ENCODE measurements around the gene ZNF467. TPM values are rescaled to one million over a fixed set of nuclear protein-coding genes. Genes with fewer than 3 reads are reported as not detected.
A peak's percentile ranks its signal among the peaks of the same experiment; 100 is the strongest.

Gene ZNF467
- polyA plus RNA-seq, 4 donors, result 18.1 to 38.9 (median 26.1) TPM

DNA sequence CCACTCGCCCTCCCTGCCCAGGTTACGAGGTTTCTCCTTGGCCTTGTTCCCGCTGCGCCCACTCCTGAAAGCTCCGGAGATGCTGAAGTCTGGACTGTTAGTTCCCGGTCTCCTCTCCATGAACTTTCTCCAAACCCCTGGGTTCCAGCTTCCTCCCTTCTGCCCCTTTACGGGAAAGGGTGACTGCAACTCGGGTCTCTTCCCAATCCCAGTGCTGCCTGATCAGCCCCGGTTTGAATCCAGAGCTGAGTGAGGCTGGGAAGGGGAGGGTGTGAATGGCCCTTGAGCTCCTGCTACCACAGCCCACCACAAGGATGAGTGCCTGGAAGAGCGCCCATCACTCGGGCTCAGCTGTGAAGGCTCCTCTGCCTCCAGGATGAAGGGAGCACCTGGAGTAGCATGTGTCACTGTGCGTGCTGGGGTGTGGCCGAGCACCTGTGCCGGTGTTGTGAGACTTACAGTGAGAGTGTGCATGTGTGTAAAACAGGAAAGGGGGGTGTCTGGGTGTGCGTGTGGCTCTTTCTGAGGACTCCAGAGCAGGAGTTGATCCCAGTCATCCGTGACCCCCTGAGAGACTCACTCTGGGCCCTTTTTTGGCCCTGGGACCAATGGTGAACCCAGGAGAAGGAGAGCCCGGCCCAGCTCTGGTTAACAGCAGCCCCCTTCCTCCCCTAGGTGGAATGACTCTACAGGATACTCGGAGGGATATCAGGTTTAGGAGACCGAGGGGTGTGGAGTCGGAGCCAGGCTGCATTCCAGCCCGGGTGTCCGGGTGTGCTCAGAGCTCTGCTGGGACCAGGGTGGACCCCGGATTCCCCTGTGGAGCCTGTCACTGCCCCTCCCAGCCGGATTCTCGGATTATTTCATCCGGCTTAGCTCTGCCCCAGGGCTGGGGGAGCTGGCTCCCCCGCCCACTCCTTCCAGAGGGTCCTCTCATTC, 1.1 kb upstream of the ZNF467 start:
- no peak for DNase-seq (ENCODE audit: low read depth in 4 of 4, low spot score in 3 of 4)

- DNase-seq (ENCODE audit: low read depth in 4 of 4, low spot score in 3 of 4), result no peak
These were observed 393 bp downstream of the ZNF467 start for GRCh38 chr7:149772956-149773434.

DNA sequence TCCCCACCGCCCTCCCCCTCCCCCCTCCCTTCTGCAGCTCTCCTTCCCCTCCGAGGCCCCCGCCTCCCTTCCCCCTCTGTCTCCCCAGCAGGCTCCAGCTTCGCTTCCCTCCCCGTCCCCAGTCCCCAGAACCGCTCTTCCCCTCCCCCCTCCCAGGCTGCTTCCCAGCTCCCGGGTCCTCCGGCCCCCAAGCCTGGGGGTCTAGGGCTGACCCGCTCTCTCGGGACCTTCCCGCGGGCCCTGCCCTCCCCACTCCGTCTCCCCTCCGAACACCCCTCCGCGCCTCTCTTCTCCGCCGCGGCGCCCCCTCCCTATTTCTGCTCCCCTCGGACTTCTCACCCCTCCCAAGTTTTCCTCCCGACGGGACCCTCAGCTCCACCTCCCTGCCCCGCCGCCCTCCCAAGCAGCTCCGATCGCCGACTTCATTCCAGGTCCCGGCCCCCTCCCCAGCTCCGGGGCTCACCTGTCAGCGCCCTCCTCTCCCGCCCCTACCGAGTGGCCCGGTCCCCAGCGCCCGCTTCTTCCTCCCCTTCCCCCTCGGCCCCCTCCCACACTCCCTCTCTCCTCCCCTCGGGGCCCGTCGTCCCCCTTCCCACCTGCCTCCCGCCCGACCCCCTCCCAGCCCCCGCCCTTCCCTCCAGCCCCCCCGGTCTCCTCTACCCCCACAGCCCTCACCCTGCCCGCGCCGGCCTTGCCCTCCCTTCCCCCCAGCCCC, 990 bp downstream of the ZNF467 start:
- DNase-seq (ENCODE audit: low read depth in 4 of 4, low spot score in 3 of 4), result no peak

- DNase-seq (ENCODE audit: low read depth in 4 of 4, low spot score in 3 of 4), result peak; percentile 91 to 93 (median 92)
These were observed 1.6 kb downstream of the ZNF467 start for GRCh38 chr7:149771720-149772240.

DNA sequence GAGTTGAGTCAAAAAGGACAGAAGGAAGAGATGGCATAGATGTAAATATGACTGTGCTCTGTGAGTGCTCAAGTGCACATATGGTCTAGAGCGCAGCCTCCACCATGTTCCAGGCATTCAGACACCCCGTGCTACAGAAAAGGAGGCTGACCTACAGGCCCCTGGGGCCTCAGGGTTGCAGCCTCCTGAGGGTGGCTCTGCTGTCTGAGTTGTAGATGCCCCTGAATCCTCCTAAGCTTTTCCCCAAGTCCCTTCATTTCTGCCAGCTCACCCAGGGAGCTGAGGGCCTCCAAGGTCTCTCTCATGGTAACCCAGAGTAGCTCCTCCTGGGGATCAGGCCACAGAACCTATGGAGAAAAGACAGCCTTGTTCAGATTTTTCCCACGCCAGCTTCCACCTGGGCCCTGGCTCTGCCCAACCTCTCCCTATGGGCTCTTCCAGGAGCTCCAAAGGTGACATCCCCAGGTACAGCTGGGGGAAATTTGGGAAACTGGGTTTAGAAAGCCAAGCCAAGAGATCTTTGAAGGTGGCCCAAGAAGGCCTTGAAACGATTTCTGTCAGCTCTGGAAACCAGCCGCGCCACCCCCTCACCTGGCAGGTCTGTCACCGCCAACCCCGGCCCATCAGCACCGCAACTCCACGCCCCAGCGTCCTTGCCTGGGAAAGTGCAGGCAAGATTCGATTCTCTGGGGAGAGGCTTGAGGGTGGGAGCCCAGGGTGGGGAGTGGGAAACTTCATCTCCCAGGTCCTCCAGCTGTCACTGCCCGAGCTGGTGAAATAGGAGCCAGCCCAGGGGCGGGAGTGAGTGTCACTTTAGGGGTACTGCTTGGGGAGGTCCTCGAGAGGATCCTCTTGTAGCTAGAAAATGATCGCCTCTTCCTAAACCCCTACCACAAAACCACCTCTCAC, 2.4 kb downstream of the ZNF467 start:
- no peak for DNase-seq (ENCODE audit: low read depth in 4 of 4, low spot score in 3 of 4)

DNA sequence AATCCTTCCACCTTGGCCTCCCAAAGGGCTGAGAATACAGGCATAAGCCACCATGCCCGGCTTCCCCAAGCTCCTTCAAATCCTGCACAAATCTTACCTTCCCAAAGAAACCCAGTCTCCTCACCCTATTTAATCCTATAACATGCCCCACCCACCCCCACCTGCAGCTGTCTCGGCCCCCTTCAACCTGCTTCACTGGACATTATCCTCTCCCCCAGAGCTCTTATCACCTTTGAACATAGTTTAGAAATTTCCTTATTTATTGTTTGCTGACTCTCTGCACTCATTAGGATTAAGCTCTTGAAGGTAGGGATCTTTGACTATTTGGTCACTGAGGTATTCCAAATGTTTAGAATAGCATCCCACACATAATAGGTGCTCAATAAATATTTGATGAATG, 3.5 kb downstream of the ZNF467 start:
- DNase-seq (ENCODE audit: low read depth in 4 of 4, low spot score in 3 of 4), result no peak

GRCh38 chr7:149768931-149769330, 4.5 kb downstream of the ZNF467 start:
- DNase-seq (ENCODE audit: low read depth in 4 of 4, low spot score in 3 of 4), result no peak

- no peak for DNase-seq (ENCODE audit: low read depth in 4 of 4, low spot score in 3 of 4)
These were observed 6.3 kb downstream of the ZNF467 start for GRCh38 chr7:149767068-149767467.

DNA sequence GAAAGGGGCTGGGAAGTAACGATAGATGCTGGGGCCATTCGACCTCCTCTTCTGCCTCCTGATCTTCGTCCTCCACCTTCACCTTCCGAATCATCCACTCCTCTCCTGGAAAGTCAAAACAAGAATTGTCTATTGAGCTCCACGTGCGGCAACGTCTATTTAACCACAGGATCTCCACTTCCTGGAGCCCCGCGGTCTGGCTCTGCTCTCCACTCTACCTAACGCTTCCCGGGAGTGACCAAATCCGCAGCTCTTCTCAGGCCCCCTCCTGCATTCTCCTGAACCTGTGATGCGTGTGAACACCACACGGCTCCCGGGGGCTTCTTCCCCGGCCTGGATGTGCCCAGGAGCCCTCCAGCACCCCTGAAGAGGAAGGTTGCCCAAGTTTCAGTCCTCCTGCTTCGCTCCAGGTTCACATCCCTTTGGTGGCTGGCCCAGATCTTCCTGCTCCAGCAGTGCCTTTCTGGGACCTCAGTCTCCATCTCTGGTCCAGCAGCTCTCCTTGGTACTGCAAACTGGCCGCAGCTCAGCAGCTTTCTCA, 7.2 kb downstream of the ZNF467 start:
- no peak for DNase-seq (ENCODE audit: low read depth in 4 of 4, low spot score in 3 of 4)

DNA sequence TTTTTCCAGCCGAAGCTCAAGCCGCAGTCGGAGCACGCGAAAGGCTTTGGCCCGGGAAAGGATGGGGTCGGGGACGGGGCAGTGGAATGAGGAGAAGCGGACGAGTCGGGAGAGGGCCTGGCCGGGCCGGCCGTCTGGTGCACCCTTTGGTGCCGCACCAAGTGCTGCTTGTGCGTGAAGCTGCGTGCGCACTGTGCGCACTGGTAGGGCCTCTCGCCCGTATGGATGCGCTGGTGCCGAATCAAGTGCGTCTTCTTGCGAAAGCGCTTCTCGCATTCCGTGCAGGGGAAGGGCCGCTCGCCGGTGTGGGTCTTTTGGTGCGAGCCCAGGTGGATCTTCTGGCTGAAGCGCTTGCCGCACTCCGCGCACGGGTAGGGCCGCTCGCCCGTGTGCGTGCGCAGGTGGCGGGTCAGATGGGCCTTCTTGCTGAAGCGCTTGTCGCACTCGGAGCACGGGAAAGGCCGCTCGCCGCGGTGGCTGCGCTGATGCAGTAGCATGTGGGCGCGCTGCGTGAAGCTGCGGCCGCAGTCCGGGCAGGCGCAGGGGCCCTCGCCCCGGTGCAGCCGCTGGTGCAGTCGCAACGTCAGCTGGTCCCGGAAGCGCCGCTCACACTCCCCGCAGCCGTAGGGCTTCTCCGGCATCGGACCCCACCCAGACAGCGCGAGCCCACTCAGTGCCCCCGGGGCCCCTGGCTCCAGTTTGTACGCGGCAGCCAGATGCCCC, 7.8 kb downstream of the ZNF467 start:
- DNase-seq (ENCODE audit: low read depth in 4 of 4, low spot score in 3 of 4), result no peak

- DNase-seq (ENCODE audit: low read depth in 4 of 4, low spot score in 3 of 4), result no peak
These were observed 8.6 kb downstream of the ZNF467 start for GRCh38 chr7:149764481-149765398.

DNA sequence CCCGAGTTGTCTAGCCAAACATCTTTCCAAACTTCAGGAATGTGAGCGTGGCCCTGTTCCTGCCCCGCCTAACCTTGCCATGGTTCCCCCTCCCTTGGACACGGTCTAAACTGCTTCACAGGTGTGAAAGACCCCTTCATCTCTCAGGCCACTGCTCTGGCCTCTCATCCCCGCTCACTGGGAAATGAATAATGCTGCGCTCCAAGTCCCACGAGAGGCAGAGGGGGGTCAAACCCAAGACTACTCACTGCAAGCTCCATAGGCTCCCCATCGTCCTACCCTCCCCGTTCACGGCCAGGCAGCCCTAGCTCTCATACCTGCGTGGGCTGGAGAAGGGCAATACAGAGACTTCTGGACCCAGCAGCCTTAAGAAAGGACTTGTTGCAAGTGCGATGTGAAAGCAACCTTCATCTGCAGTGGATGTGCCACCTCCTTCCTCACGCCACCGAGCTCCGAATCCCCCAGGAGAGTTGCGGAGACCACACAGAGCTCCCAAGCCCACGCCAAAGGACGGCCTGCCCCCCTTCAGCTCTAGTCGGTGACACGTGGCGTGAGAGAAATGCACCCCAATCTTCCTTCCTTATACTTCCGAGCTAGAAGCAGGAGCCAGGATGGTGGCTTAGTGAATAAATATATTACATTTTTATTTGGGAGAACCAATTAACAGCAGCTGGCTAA, 9.7 kb downstream of the ZNF467 start:
- no peak for DNase-seq (ENCODE audit: low read depth in 4 of 4, low spot score in 3 of 4)

DNA sequence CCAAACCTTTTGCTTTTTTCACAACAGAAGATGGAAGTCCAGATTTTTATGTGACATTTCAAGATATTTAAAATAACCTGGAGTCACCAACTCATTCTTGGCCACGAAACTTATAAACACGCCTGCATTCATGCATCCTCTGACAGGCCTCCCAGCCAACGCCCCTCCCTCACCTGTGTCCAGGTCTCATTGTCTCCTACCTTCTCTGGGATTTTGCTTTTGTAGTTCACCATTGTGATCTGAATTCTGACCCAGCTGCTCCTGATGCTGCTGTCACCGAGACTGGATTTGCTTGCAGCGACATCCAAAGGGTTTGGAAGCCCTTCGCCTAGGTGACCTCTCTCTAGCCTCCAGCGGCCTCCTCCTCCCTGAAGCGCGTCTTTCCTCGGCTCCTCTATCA, 10.8 kb downstream of the ZNF467 start:
- no peak for DNase-seq (ENCODE audit: low read depth in 4 of 4, low spot score in 3 of 4)

GRCh38 chr7:149762089-149762488, 11.3 kb downstream of the ZNF467 start:
- no peak for DNase-seq (ENCODE audit: low read depth in 4 of 4, low spot score in 3 of 4)

- no peak for DNase-seq (ENCODE audit: low read depth in 4 of 4, low spot score in 3 of 4)
These were observed 12.1 kb downstream of the ZNF467 start for GRCh38 chr7:149761307-149761706.

GRCh38 chr7:149760538-149760937, 12.8 kb downstream of the ZNF467 start:
- DNase-seq (ENCODE audit: low read depth in 4 of 4, low spot score in 3 of 4), result no peak

GRCh38 chr7:149759093-149759860, 14.1 kb downstream of the ZNF467 start:
- no peak for DNase-seq (ENCODE audit: low read depth in 4 of 4, low spot score in 3 of 4)

All from left renal pelvis (tissue), 4 donors.